ENCODE data around the gene TMEM125. TPM values are rescaled to one million over a fixed set of nuclear protein-coding genes. Genes with fewer than 3 reads are reported as not detected.

The TMEM125 gene
- total and polyA plus RNA-seq, 9 of the 15 experiments (the other 6 are each of a cell fraction or from before 2014, with no cell fraction given) = 0.07 to 0.08 TPM; not detected in 7

DNA sequence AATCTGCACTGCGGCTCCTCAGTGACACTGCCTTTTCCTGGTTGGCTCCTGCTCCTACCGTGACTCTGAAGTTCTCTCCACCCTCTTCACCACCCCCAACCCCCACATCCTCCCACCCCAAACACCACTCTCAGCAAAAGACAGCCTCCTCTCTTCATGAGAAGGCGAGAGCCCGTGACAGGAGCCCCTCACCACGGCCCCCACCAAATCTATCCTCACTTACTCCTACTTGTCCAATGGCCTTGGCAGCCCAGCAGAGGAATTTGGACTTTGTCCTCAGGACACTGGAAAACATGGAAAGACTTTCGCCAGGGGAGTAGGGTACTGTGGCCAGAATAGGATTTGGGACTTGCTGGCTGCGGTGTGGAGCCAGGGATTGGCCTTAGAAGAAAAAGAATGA lies 6.9 kb downstream of the TMEM125 start:
- POLR2A ChIA-PET = interaction anchor here (0.5 to 1.1 kb wide), 4 partner anchors 8 to 16 kb away, joined by 3 to 5 read pairs (median 4); no protein-coding TSS in a partner anchor
- H3K9ac ChIP-seq (ENCODE audit: insufficient read depth in 1 of 2, low read depth in 2 of 2, low read length in 2 of 2) = no peak overlapping the region
- FAIRE-seq (no peak), ATAC-seq (no peak), DNase-seq (ENCODE audit: extremely low read depth in 1 of 4, low spot score in 3 of 4) (no peak)
- H3K36me3 ChIP-seq (ENCODE audit: control insufficient read depth, insufficient read depth, low read length) = no peaks in the 10 kb centered on the region
- H3K4me3 ChIP-seq = no peak overlapping the region
- H3K9me1 ChIP-seq (ENCODE audit: control insufficient read depth, insufficient read depth, low read length) = no peaks in the 10 kb centered on the region
- no peaks in the 10 kb centered on the region for H3K79me2 ChIP-seq (ENCODE audit: control insufficient read depth, insufficient read depth, low read length)
- peaks cover 8 to 10% of the 10 kb centered on the region in 2 experiments; a peak in 4 of 5 replicates for H3K4me1 ChIP-seq (replicated peaks in 1 of 2; ENCODE audit: control insufficient read depth in 2 of 2, insufficient read depth in 2 of 2, low read length in 2 of 2)
- H3K27ac ChIP-seq (ENCODE audit: extremely low read depth, low read depth, low read length) = no peak overlapping the region
- BruUV-seq (replicated peaks) = no TSS peak
- H3K9me3 ChIP-seq (replicated peaks; ENCODE audit: control insufficient read depth, insufficient read depth, low read depth, low read length) = no peaks in the 10 kb centered on the region
- TF ChIP-seq ZNF311 (CRISPR knock-in tag; IDR thresholded peaks at IDR 0.05) (no peak), POLR3A (IDR thresholded peaks at IDR 0.05; ENCODE audit: borderline replicate concordance, extremely low read depth, insufficient read depth, insufficient read length) (no peak), BHLHE40 (IDR thresholded peaks at IDR 0.05; ENCODE audit: low read length) (no peak), ZNF696 (CRISPR knock-in tag; conservative IDR thresholded peaks at IDR 0.05) (no peak)
- H2AFZ ChIP-seq (ENCODE audit: low read depth, low read length) = no peak overlapping the region
- in situ Hi-C loops (cut with MboI) = no loop called here
- intact Hi-C loops (cut with micrococcal nuclease) = no loop called here
- H3K4me2 ChIP-seq (ENCODE audit: insufficient read depth, low read length) = no peak overlapping the region
- peaks cover 45 to 82% of the 10 kb centered on the region in 2 experiments for H3K27me3 ChIP-seq (ENCODE audit: control insufficient read depth in 2 of 2, insufficient read depth in 2 of 2, low read length in 2 of 2)
- 2% methylated on average over 7 of the region's 7 CpGs for WGBS (ENCODE audit: insufficient coverage, low coverage, missing lambda C conversion rate)
- H4K20me1 ChIP-seq (replicated peaks; ENCODE audit: control insufficient read depth, insufficient read depth, low read length) = no peaks in the 10 kb centered on the region; the same call in 1 of the 2 replicates
- CTCF ChIA-PET (ENCODE audit: low intra/inter-chr PET ratio) = no interaction called here

DNA sequence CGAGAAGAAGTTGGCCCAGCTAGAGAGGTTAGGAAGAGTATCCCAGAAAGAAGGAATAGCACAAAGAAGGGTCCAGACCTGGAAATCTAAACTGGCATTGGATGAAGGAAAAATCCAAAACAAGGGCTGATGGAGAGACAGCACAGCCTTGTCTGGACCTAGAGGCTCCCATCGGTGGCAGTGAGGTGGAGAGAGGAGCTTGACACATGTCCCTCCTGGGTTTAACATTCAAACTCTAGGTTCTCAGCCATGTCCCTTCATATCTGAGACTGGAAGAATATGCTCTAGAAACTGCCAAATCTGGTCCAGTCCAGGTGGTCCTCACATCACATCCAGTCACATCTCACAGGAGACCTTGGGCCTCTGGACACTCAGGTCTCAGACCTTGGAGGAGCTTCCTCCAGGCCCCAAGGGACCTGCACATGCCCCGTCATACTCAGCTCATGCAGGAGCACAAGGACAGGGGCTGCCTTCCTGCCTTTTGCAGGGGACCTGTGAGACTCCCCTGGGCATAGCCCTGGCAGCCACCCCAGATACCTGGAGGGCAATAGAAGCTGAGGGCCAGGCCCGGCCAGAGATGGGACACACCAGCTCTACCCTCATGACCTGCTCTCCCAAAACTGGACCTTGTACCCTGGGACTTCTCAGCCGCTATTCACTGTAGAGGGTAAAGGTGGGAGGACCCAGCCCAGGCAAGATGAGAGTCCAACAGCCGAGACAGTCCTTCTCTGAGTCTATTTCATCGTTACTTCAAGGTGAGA lies 7.5 kb downstream of the TMEM125 start:
- intact Hi-C loops (cut with micrococcal nuclease) = no loop called here
- no peak for TF ChIP-seq BRF1 (IDR thresholded peaks at IDR 0.05; ENCODE audit: borderline replicate concordance, extremely low read depth, insufficient read length)
- TF ChIP-seq SMARCA5 (IDR thresholded peaks at IDR 0.05) = no peak
- TF ChIP-seq, protein P1, sequence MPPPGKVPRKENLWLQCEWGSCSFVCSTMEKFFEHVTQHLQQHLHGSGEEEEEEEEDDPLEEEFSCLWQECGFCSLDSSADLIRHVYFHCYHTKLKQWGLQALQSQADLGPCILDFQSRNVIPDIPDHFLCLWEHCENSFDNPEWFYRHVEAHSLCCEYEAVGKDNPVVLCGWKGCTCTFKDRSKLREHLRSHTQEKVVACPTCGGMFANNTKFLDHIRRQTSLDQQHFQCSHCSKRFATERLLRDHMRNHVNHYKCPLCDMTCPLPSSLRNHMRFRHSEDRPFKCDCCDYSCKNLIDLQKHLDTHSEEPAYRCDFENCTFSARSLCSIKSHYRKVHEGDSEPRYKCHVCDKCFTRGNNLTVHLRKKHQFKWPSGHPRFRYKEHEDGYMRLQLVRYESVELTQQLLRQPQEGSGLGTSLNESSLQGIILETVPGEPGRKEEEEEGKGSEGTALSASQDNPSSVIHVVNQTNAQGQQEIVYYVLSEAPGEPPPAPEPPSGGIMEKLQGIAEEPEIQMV (tag; conservative IDR thresholded peaks at IDR 0.05; ENCODE audit: low read depth) = no peak
- no peak for TF ChIP-seq TARDBP (IDR thresholded peaks at IDR 0.05)
- TF ChIP-seq ILF3 (IDR thresholded peaks at IDR 0.05; ENCODE audit: borderline replicate concordance) = no peak
- no peak for TF ChIP-seq ZNF23 (CRISPR knock-in tag; IDR thresholded peaks at IDR 0.05)

More for the DNA sequence above, 7.5 kb downstream of the TMEM125 start:
- H3K4me2 ChIP-seq (ENCODE audit: insufficient read depth, low read length) = no peak overlapping the region
- no peaks in the 10 kb centered on the region; the same call in 1 of the 2 replicates for H4K20me1 ChIP-seq (replicated peaks; ENCODE audit: control insufficient read depth, insufficient read depth, low read length)
- H3K9me1 ChIP-seq (ENCODE audit: control insufficient read depth, insufficient read depth, low read length) = no peaks in the 10 kb centered on the region
- WGBS (ENCODE audit: insufficient coverage, low coverage, missing lambda C conversion rate) = 7% methylated on average over 7 of the region's 7 CpGs
- no TSS peak for BruUV-seq (replicated peaks)
- in situ Hi-C loops (cut with MboI) = no loop called here
- H3K4me1 ChIP-seq (replicated peaks in 1 of 2; ENCODE audit: control insufficient read depth in 2 of 2, insufficient read depth in 2 of 2, low read length in 2 of 2) = peaks cover 8 to 10% of the 10 kb centered on the region in 2 experiments; a peak in 4 of 5 replicates
- no peak overlapping the region for H3K9ac ChIP-seq (ENCODE audit: insufficient read depth in 1 of 2, low read depth in 2 of 2, low read length in 2 of 2)
- POLR2A ChIA-PET = interaction anchor here (0.5 to 1.1 kb wide), 4 partner anchors 9 to 34 kb away, joined by 3 to 5 read pairs (median 4); no protein-coding TSS in a partner anchor
- H3K27ac ChIP-seq (ENCODE audit: extremely low read depth, low read depth, low read length) = no peak overlapping the region
- ATAC-seq = no peak
- H2AFZ ChIP-seq (ENCODE audit: low read depth, low read length) = no peak overlapping the region
- H3K4me3 ChIP-seq = no peak overlapping the region
- CTCF ChIA-PET (ENCODE audit: low intra/inter-chr PET ratio) = no interaction called here
- H3K9me3 ChIP-seq (replicated peaks; ENCODE audit: control insufficient read depth, insufficient read depth, low read depth, low read length) = no peaks in the 10 kb centered on the region
- peaks cover 45 to 82% of the 10 kb centered on the region in 2 experiments for H3K27me3 ChIP-seq (ENCODE audit: control insufficient read depth in 2 of 2, insufficient read depth in 2 of 2, low read length in 2 of 2)
- FAIRE-seq = no peak
- no peaks in the 10 kb centered on the region for H3K36me3 ChIP-seq (ENCODE audit: control insufficient read depth, insufficient read depth, low read length)
- no peaks in the 10 kb centered on the region for H3K79me2 ChIP-seq (ENCODE audit: control insufficient read depth, insufficient read depth, low read length)
- no peak for DNase-seq (ENCODE audit: extremely low read depth in 1 of 4, low spot score in 3 of 4)
